NCI-H2227 (cell line): ENCODE data around the gene FADS3.

Experiments used
- DNase-seq: peaks from one replicate; lab custom pipeline; 2025; ENCODE audit not compliant: unreplicated experiment; lab: John Stamatoyannopoulos, UW

The FADS3 gene

GRCh38 chr11:61900251-61900650 lies 8.9 kb upstream of the FADS3 start:
- no peak for DNase-seq

DNA sequence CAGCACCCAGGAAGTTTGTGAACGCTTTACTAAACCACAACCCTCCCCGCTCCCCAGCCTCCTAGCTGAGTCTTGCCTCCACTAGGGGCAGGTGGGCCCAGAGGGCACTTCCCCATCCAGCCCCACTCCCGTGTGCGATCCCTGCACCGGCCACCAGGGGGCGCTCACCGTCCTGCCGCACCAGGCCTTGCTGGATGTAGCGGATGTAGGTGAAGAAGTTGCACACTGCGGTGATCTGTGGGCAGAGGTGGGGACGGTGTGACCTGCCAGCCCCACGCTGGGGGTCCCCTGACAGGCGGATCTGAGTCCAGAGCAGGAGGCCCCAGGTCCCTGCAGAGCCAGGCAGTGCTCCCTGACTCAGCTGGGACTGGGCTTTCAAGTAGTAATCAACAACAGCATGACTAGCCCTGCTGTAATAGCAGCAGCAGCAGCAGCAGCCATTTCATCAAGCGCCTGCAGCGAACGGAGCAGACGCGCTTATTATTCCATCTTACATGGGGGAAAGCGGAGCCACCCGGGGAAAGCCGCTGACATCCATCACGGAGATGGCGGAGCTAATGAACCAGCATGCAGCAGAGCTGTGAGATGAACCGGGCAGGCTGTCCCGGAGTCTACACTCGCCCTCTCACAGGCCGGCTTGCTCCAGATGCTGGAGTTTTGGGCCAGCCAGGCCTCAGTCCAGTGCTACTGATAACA lies 7.9 kb upstream of the FADS3 start:
- peak; percentile 90 for DNase-seq

GRCh38 chr11:61898247-61898582 lies 6.9 kb upstream of the FADS3 start:
- DNase-seq: no peak

DNA sequence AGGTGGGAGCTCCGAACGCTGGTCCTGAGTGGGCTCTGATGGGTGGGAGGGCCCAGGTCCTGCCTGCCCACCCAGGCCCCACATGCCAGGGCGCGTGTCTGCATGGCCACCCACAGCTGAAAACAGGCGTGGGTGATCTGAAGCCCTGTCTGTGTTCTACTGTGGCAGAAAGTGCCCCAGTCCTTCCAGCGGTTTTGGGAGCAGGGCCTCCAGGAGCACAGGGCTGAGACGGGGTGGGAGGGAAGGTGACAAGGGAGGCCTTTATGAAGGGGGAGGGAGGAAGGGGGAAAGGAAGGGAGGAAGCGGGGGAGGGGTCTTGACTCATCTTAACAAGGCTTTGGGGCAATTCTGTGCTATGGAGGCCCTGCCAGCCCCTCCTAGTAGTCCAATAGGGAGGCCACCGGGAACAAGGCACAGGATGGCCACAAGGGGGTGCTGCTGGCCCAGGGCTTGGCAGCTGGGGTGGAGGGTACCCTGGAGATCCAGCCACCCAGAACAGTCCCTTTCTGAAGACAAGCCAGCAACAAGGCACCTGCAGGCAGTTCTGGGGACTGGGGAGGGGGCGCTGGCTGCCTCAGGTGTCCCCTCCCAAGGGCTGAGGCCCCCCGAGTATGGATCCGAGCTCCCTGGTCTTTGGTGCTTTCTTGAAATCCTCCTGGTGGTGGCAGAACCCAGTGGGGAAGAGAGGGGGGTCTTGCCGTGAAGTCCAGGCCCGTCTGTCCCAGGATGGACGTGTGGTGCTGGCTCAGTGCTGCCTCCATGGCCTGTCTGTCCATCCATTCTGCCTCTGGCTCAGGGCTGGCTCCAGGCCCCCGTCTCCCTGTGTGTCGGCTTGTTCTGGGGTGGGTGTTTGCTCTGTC lies 6.3 kb upstream of the FADS3 start:
- peak; percentile 81 for DNase-seq

- no peak for DNase-seq
Observed at GRCh38 chr11:61896665-61897386, 5.5 kb upstream of the FADS3 start.

GRCh38 chr11:61895718-61896059 lies 4.3 kb upstream of the FADS3 start:
- no peak for DNase-seq

DNA sequence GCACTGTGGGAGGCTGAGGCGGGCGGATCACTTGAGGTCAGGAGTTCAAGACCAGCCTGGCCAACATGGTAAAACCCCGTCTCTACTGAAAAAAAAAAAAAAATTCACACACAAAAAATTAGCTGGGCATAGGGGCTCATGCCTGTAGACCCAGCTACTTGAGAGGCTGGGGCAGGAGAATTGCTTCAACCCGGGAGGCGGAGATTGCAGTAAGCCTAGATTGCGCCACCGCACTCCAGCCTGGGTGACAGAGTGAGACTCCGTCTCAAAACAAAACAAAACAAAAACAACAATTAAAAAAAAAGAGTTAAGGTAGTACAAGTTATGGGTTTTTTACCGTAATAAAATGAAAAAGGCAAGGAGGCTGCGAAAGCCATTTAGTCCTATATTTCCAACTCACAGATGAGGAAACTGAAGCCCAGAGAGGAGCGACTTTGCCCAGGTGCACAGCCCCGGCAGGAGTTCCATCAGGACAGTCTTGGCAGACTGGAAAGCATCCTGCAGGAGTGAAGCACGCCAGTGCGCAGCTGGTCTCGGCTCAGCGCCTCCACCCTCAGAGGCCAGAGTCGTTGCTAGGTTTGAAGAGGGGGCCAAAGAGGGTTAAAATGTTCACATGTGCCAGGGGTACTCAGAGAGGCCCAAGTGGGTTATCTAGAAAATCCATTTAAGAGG lies 3.8 kb upstream of the FADS3 start:
- DNase-seq: no peak

DNA sequence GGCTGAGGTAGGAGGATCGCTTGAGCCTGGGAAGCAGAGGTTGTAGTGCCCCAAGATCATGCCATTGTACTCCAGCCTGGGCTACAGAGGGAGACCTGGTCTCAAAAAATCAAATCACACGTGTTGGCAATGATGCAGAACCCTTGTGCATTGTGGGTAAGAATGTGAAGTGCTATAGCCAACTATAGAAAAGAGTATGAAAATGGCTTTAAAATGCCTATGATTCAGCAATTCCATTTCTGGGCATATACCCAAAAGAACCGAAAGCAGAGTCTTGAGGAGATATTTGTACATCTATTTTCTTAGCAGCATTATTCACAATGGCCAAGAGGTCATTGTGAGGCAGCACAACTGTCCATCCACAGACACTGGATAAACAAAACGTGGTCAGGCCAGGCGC lies 2.6 kb upstream of the FADS3 start:
- DNase-seq: no peak

GRCh38 chr11:61892085-61892370 lies 683 bp upstream of the FADS3 start:
- no peak for DNase-seq

DNA sequence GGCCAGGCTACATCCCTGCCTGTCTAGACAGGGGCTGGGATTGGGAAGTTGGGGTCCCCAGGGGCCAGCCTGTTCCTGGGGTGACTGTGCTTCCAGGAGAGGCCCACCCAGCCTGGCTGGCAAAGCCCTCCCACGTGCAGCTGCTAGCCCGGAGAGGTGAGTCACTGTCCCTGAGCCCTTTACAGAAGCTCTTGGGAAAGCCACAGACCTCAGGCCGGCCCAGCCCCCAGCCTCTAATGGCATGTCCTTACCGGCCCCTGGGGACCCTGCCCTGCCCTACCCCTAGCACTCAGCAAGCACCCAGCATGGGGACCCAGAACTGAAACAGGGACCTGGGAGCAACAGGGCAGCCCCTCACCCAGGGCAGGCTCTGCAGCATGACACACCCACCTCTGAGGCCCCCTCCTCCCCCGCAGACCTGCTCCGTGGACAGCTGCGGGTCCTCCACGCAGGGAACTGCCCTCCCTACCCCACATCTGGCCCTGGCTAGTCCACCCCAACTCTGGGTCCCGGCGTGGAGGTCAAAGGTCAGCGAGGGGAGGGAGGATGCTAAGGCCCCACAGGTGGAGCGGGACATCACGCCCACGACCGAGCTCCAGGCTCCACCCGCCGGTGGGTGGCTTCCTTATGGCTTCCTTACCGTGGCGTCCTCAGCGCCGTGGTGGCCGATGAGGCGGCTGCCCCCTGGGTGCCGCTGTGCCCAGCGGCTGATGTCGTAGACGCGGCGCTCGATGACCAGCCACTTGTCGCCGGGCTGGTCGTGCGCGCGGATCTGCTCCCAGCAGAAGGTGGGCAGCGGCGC lies 615 bp downstream of the FADS3 start:
- DNase-seq: peak; percentile 62

DNA sequence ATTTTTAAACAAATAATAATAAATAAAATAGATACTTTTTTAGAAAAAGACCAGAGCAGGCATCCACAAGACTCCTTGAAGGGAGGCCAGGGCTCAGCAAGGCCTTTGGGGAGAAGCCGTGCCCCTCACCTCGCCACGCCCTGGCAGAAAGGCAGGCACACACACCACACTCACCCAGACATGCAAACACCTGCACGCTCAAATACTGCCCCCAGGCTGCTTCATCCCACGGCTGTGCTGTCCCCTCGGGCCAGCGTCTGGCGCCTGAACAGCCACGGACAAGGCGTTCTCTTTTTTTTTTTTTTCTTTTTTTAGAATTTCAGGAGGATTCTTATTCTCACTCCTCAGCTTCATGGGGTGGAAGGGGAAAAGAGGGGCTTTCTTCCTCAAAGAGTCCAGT lies 1.5 kb downstream of the FADS3 start:
- no peak for DNase-seq

DNA sequence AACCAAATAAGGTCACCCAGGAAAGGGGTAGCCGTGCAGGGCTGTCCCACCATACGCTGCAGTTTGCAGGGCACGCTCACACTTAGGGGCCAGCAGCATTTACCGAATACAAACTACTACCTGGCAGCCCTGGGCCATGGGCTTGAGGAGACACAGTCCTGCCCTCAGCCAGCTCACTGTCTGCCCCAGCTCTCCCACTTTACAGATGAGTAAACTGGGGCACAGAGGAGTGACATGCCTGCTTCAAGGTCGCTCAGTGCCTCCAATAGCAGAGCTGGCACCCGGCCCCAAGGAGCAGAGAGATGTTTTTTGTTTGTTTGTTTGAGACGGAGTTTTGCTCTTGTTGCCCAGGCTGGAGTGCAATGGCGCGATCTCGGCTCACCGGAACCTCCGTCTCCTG lies 2.8 kb downstream of the FADS3 start:
- no peak for DNase-seq

DNA sequence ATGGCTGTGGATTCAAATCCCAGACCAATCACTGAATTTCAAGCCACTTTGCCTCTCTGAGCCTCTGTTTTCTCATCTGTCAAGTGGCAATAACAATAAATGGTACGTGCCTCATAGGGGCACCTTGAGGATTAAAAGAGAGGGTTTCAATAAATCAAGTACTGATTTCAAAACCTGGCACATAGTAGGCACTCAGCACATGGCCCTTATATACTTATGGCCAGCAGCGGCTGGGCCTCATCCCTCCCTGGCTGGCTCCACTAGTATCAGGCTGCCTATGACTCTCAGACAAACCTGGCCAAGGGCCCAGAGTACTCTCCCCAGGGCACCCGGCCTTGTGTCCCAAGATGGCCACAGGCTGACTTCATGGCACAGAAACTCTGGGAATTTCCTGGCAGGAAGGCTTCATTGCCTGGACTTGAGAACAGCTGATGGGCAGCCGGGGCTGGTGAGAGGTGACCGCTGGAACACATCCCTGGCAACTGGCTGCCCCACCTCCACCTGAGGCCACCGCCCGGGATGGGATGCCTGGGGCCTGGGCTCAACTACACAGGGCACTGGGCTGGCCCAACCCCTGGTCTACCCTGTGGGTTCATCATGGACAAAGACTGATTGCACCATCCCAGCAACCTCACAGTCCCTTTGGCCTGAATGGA lies 3.4 kb downstream of the FADS3 start:
- DNase-seq: no peak

GRCh38 chr11:61886643-61887042 lies 4.7 kb downstream of the FADS3 start:
- DNase-seq: no peak

DNA sequence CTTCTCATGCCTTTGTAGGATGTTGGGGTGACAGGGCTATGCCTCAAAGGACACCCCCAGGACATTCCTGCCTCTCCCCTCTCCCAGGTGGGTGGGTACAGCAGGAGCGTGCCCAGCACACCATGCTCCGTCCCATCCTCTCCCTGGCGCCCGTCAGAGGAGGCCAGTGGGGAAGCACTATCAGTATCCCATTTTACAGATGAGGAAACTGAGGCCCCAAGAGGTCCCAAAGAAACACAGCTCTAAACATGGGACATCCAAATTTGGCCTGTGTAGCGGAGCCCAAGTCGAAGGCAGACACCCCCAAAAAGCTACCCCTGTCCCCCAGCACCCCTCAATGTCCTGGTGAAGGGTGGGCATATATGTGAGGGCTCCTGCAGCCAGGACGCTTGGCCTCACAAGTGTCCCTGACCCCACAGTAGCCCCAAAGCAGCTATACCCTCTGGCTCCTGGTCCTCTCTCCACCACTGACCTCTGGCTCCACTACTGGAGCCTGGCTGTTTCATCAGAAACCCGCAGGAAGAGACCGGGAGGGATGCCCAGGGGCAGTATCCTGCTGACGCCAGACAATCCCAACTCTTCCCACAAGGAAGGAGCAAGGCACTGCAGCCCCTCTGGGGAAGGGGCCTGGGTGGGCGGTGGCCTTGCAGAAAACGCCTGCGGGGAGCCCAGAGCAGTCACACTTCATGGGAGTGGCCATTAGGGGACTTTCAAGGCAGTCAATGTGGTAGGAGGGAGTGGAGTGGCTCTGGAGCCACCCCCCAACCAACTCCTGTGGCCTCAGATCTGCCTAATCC lies 5.4 kb downstream of the FADS3 start:
- DNase-seq: no peak

- peak; percentile 70 for DNase-seq
Observed at GRCh38 chr11:61885166-61885778, 6.1 kb downstream of the FADS3 start.

- DNase-seq: no peak
Observed at GRCh38 chr11:61883947-61884346, 7.4 kb downstream of the FADS3 start.

DNA sequence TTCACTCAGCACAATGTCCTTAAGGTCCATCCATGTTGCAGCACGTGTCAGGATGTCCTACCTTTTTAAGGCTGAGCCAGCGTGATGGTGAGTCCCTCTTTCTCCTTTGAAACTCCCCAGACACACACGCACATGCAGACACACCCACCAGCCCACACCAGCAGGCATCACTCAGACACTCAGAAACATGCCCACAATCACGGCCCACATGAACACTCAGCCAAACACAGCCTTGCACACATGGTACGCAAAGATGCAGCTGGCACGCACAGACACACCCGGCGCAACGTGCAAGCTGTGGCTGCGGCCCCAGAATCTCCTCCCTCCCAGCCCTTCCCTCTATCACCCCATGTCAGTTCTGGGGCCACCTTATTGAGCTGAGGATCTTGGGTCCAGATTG lies 8.0 kb downstream of the FADS3 start:
- DNase-seq: no peak

DNA sequence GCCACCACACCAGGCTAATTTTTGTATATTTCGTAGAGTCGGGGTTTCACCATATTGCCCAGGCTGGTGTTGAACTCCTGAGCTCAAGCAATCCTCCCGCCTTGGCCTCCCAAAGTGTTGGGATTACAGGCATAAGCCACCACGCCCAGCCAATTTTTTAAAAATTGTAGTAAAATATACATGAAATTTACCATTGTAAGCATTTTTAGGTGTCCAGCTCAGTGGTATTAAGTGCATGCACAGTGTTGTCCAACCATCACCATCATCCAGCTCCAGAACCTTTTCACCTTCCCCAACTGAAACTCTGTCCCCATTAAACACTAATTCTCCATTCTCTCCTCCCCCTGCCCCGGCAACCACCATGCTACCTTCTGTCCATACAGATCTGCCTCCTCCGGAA lies 8.5 kb downstream of the FADS3 start:
- DNase-seq: no peak
